IMR-90 (cell line): ENCODE results near the gene NEK9. TPM values are rescaled to one million over a fixed set of nuclear protein-coding genes. Genes with fewer than 3 reads are reported as not detected.

Experiments used
- ATAC-seq: fragments of 200-7000 bp; cut with Tn5 transposase; 2 replicates; pipeline ENCODE4 v1.9.1; 2020; ENCODE audit warnings: low read depth, mild to moderate bottlenecking, moderate library complexity
- BruUV-seq: library from RNA; stranded (reverse); fragments of 400-500 nt; replicated peaks from 2 replicates; lab custom pipeline; 2021; lab: Mats Ljungman, UMichigan
- CTCF ChIA-PET: fragments of 300-600 bp; formaldehyde crosslinking; extraction: SDS; loops from one replicate; lab custom pipeline; 2021; ENCODE audit warnings: antibody characterized with exemption; lab: Yijun Ruan, JAX
- POLR2A ChIA-PET: fragments of 300-600 bp; sonication (Branson Sonifier 250); formaldehyde crosslinking; loops from one replicate; lab custom pipeline; 2022; ENCODE audit warnings: antibody characterized with exemption; ENCODE audit not compliant: unreplicated experiment; lab: Charles Lee
- DNase-seq: peaks from one replicate; pipeline ENCODE4 v3.0.0; 2013
- H2AFZ ChIP-seq: replicated peaks from 2 replicates; pipeline ENCODE3; 2013; ENCODE audit warnings: low read length, mild to moderate bottlenecking; ENCODE audit not compliant: poor library complexity
- H2AK5ac ChIP-seq: 2 replicates; pipeline ENCODE4 v1.6.1; 2013; ENCODE audit warnings: low read depth, low read length, inconsistent platforms
- H2AK9ac ChIP-seq: replicated peaks from 2 replicates; pipeline ENCODE3; 2013; ENCODE audit warnings: mild to moderate bottlenecking, low read depth, low read length, moderate library complexity; ENCODE audit not compliant: poor library complexity
- H2BK120ac ChIP-seq: 2 replicates; pipeline ENCODE4 v1.6.1; 2013; ENCODE audit warnings: low read depth, low read length, inconsistent platforms
- H2BK15ac ChIP-seq: 3 replicates; pipeline ENCODE4 v1.6.1; 2013; ENCODE audit warnings: low read depth, low read length, inconsistent platforms
- H2BK20ac ChIP-seq: 2 replicates; pipeline ENCODE4 v1.6.1; 2013; ENCODE audit warnings: low read depth, mild to moderate bottlenecking, inconsistent platforms, low read length, moderate library complexity
- H2BK5ac ChIP-seq: 2 replicates; pipeline ENCODE4 v1.6.1; 2013; ENCODE audit warnings: mild to moderate bottlenecking, low read depth, low read length, inconsistent platforms; ENCODE audit not compliant: poor library complexity, severe bottlenecking
- H3K14ac ChIP-seq: replicated peaks from 2 replicates; pipeline ENCODE4 v1.6.1; 2013; ENCODE audit warnings: low read depth, low read length, inconsistent platforms
- H3K18ac ChIP-seq: 2 replicates; pipeline ENCODE4 v1.6.1; 2013; ENCODE audit warnings: low read depth, low read length, control low read depth
- H3K23ac ChIP-seq: 2 replicates; pipeline ENCODE4 v1.6.1; 2013; ENCODE audit warnings: low read depth, low read length, inconsistent platforms
- H3K27ac ChIP-seq: 2 replicates; pipeline ENCODE4 v1.5.1; 2013; ENCODE audit warnings: mild to moderate bottlenecking, control low read depth, low read length; ENCODE audit not compliant: insufficient read depth
- H3K27me3 ChIP-seq: 2 replicates; pipeline ENCODE4 v1.6.1; 2013; ENCODE audit warnings: low read length; ENCODE audit not compliant: control insufficient read depth, insufficient read depth
- H3K36me3 ChIP-seq: 2 replicates; pipeline ENCODE4 v1.6.1; 2013; ENCODE audit warnings: low read length, mixed read lengths; ENCODE audit not compliant: control insufficient read depth, insufficient read depth
- H3K4ac ChIP-seq: 2 replicates; pipeline ENCODE4 v1.6.1; 2013; ENCODE audit warnings: low read depth, low read length, inconsistent platforms
- H3K4me1 ChIP-seq: 2 replicates; pipeline ENCODE4 v1.6.1; 2013; ENCODE audit warnings: low read length, mixed read lengths; ENCODE audit not compliant: control insufficient read depth, insufficient read depth
- H3K4me2 ChIP-seq: 2 replicates; pipeline ENCODE4 v1.6.1; 2013; ENCODE audit warnings: low read depth, mild to moderate bottlenecking, control low read depth, low read length, moderate library complexity
- H3K4me3 ChIP-seq: 2 replicates; pipeline ENCODE4 v1.5.1; 2013; ENCODE audit warnings: low read depth, mild to moderate bottlenecking, control low read depth, low read length, moderate library complexity; ENCODE audit not compliant: insufficient read depth
- H3K56ac ChIP-seq: 2 replicates; pipeline ENCODE4 v1.6.1; 2013; ENCODE audit warnings: low read length, inconsistent platforms; ENCODE audit not compliant: insufficient read depth; ENCODE audit errors: extremely low read depth
- H3K79me1 ChIP-seq, 2 experiments: 2 replicates each; pipeline ENCODE4 v1.6.1; 2013; ENCODE audit warnings: low read length in 2 of 2, inconsistent platforms in 1 of 2, low read depth in 1 of 2
- H3K9ac ChIP-seq: 2 replicates; pipeline ENCODE4 v1.6.1; 2013; ENCODE audit warnings: low read depth, low read length, control low read depth
- H3K9me1 ChIP-seq: 2 replicates; pipeline ENCODE4 v1.6.1; 2013; ENCODE audit warnings: low read length, inconsistent platforms; ENCODE audit not compliant: insufficient read depth
- H3K9me3 ChIP-seq: 2 replicates; pipeline ENCODE4 v1.6.1; 2013; ENCODE audit warnings: low read length; ENCODE audit not compliant: control insufficient read depth, insufficient read depth
- H4K20me1 ChIP-seq: 2 replicates; pipeline ENCODE4 v1.6.1; 2013; ENCODE audit warnings: low read length, inconsistent platforms; ENCODE audit not compliant: insufficient read depth
- H4K5ac ChIP-seq: 2 replicates; pipeline ENCODE4 v1.6.1; 2013; ENCODE audit warnings: mild to moderate bottlenecking, low read depth, low read length, control low read depth
- H4K8ac ChIP-seq, 2 experiments: 2 replicates each; pipeline ENCODE4 v1.6.1; 2013; ENCODE audit warnings: low read depth in 2 of 2, low read length in 2 of 2, control low read depth in 1 of 2, inconsistent platforms in 1 of 2
- H4K91ac ChIP-seq: 2 replicates; pipeline ENCODE4 v1.6.1; 2013; ENCODE audit warnings: low read depth, low read length, inconsistent platforms; ENCODE audit not compliant: insufficient read depth
- CEBPB ChIP-seq: IDR thresholded peaks from 2 replicates; pipeline ENCODE4 v1.6.1; 2012; ENCODE audit warnings: low read depth, low read length, improper control_type of control experiment
- CHD1 ChIP-seq: IDR thresholded peaks from 2 replicates; pipeline ENCODE4 v1.6.1; 2012; ENCODE audit warnings: low read depth, low read length, improper control_type of control experiment
- CTCF ChIP-seq: conservative IDR thresholded peaks from 2 replicates; pipeline ENCODE4 v1.5.1; 2012; ENCODE audit warnings: mild to moderate bottlenecking, low read depth, low read length, improper control_type of control experiment
- ELK1 ChIP-seq: fragments of 150-350 bp; IDR thresholded peaks from 2 replicates; pipeline ENCODE4 v1.6.1; 2016; ENCODE audit warnings: low read depth, mild to moderate bottlenecking, low read length, moderate library complexity, borderline replicate concordance
- FOS ChIP-seq: fragments of 150-350 bp; IDR thresholded peaks from 2 replicates; pipeline ENCODE4 v1.6.1; 2016; ENCODE audit warnings: low read depth, low read length
- MAFK ChIP-seq: IDR thresholded peaks from 2 replicates; pipeline ENCODE4 v1.6.1; 2012; ENCODE audit warnings: low read depth, low read length, improper control_type of control experiment
- MAZ ChIP-seq: IDR thresholded peaks from 2 replicates; pipeline ENCODE4 v1.6.1; 2012; ENCODE audit warnings: low read depth, mild to moderate bottlenecking, low read length, improper control_type of control experiment, moderate library complexity, borderline replicate concordance
- MXI1 ChIP-seq: IDR thresholded peaks from 2 replicates; pipeline ENCODE4 v1.6.1; 2012; ENCODE audit warnings: low read depth, mild to moderate bottlenecking, low read length, moderate library complexity, borderline replicate concordance
- NFE2L2 ChIP-seq: fragments of 150-350 bp; IDR thresholded peaks from 2 replicates; pipeline ENCODE4 v1.6.1; 2016; ENCODE audit warnings: low read depth, mild to moderate bottlenecking, low read length
- POLR2A ChIP-seq: IDR thresholded peaks from 2 replicates; pipeline ENCODE4 v1.6.1; 2012; ENCODE audit warnings: mild to moderate bottlenecking, low read depth, low read length
- RAD21 ChIP-seq: IDR thresholded peaks from 2 replicates; pipeline ENCODE4 v1.6.1; 2012; ENCODE audit warnings: low read length, improper control_type of control experiment
- RCOR1 ChIP-seq: IDR thresholded peaks from 2 replicates; pipeline ENCODE4 v1.6.1; 2012; ENCODE audit warnings: mild to moderate bottlenecking, low read length, improper control_type of control experiment; ENCODE audit not compliant: insufficient replicate concordance
- RFX5 ChIP-seq: IDR thresholded peaks from 2 replicates; pipeline ENCODE4 v1.8.0; 2012; ENCODE audit warnings: low read depth, mild to moderate bottlenecking, low read length, moderate library complexity
- SMC3 ChIP-seq: fragments of 150-350 bp; IDR thresholded peaks from 2 replicates; pipeline ENCODE4 v1.6.1; 2016; ENCODE audit warnings: low read depth, mild to moderate bottlenecking, antibody characterized with exemption, low read length, moderate library complexity
- USF2 ChIP-seq: fragments of 150-350 bp; IDR thresholded peaks from 2 replicates; pipeline ENCODE4 v1.6.1; 2017; ENCODE audit warnings: mild to moderate bottlenecking, antibody characterized with exemption, low read length, low read depth
- WGBS, 2 experiments: methylation state at CpG; one replicate each; pipeline versions ENCODE4 v1.1.5 to v1.1.7; 2013; ENCODE audit warnings: missing lambda C conversion rate in 2 of 2; ENCODE audit not compliant: insufficient read length in 1 of 2; ENCODE audit errors: extremely low coverage in 2 of 2; 5-methylcytosine and 5-hydroxymethylcytosine counted together
- dilution Hi-C: fragments of 300-500 bp; cut with HindIII; formaldehyde crosslinking; loops from one replicate; pipeline ENCODE4 v1.14.3; 2018; ENCODE audit warnings: low sequenced_read_pairs; ENCODE audit not compliant: unreplicated experiment
- in situ Hi-C: fragments of 300-500 bp; cut with MboI; formaldehyde crosslinking; loops from 3 replicates; pipeline ENCODE4 v1.14.3; 2019; ENCODE audit warnings: low sequenced_read_pairs, inconsistent platforms, mixed read lengths
- intact Hi-C: fragments of 100-400 bp; cut with micrococcal nuclease; formaldehyde crosslinking; loops from 2 replicates; pipeline ENCODE4 v1.10.0; 2022
- polyA plus RNA-seq, 3 experiments: library from polyadenylated mRNA; depleted of rRNA; stranded (reverse); fragments of >200 nt; gene quantifications; 2 replicates each; pipeline ENCODE4 v1.2.3, GENCODE V29; 2012; ENCODE audit warnings: low replicate concordance in 1 of 3
- total RNA-seq: library from RNA; depleted of rRNA; stranded (reverse); fragments of >200 nt; gene quantifications from 2 replicates; pipeline ENCODE4 v1.2.3, GENCODE V29; 2012

Gene NEK9
- total and polyA plus RNA-seq, 2 of the 4 experiments (the other 2 are of a cell fraction), result 22.9 to 23.2 TPM

GRCh38 chr14:75032939-75033338 lies 93.9 kb downstream of the NEK9 start:
- Histone ChIP-seq H3K79me1 (no peaks in the 10 kb centered on the region), H3K4ac (no peak overlapping the region), H3K18ac (no peak overlapping the region), H3K4me1 (no peaks in the 10 kb centered on the region), H3K27me3 (no peaks in the 10 kb centered on the region), H3K9me1 (no peaks in the 10 kb centered on the region), H3K9ac (no peak overlapping the region), H2AK5ac (no peak overlapping the region), H3K9me3 (no peaks in the 10 kb centered on the region), H3K23ac (no peak overlapping the region), H4K8ac (no peak overlapping the region), H2BK120ac (no peak overlapping the region), H3K36me3 (peaks cover 9% of the 10 kb centered on the region; the same call in 1 of the 2 replicates), H2BK20ac (no peak overlapping the region), H2BK15ac (no peak overlapping the region), H3K14ac (no peak overlapping the region), H4K5ac (no peak overlapping the region), H4K20me1 (no peaks in the 10 kb centered on the region), H2BK5ac (no peak overlapping the region), H2AFZ (no peak overlapping the region), H2AK9ac (no peak overlapping the region), H3K56ac (no peak overlapping the region), H3K27ac (no peak overlapping the region), H4K91ac (no peak overlapping the region), H3K4me3 (no peak overlapping the region), H3K4me2 (no peak overlapping the region)
- POLR2A ChIA-PET, result no interaction called here
- TF ChIP-seq USF2, result no peak
- no peak for TF ChIP-seq MAFK
- no peak for TF ChIP-seq POLR2A
- TF ChIP-seq MXI1, result no peak
- TF ChIP-seq ELK1, result no peak
- TF ChIP-seq NFE2L2, result no peak
- no peak for TF ChIP-seq MAZ
- no peak for TF ChIP-seq CEBPB
- TF ChIP-seq CTCF, result no peak
- no peak for TF ChIP-seq RCOR1
- TF ChIP-seq FOS, result no peak
- no peak for TF ChIP-seq RAD21
- TF ChIP-seq CHD1, result no peak
- no peak for TF ChIP-seq RFX5
- TF ChIP-seq SMC3, result no peak
- DNase-seq (no peak), ATAC-seq (no peak)
- dilution Hi-C loops, result no loop called here
- in situ Hi-C loops, result no loop called here
- no TSS peak for BruUV-seq
- CTCF ChIA-PET, result interaction anchor here (1.4 kb wide), 1 partner anchor 86 kb away, joined by 3 read pairs; no protein-coding TSS in a partner anchor
- WGBS, 2 experiments, result no CpG with 5 or more reads among the region's 2 CpGs
- intact Hi-C loops, result no loop called here
